SK-N-SH treated with all-trans-retinoic acid at 6 μM for 48 hours (cell line): ENCODE measurements around the gene NPHS1.

Experiments
- ATAC-seq: fragments of 200-7000 bp; cut with Tn5 transposase; 3 replicates; pipeline ENCODE4 v1.9.1; 2020; ENCODE audit warnings: mild to moderate bottlenecking, moderate library complexity
- ARNTL ChIP-seq: fragments of 450-650 bp; formaldehyde crosslinking; IDR thresholded peaks from 2 replicates; pipeline ENCODE4 v1.5.0; 2020; ENCODE audit warnings: low read depth, mild to moderate bottlenecking, moderate library complexity, borderline replicate concordance
- BACH2 ChIP-seq: fragments of 250-450 bp; sonication (Bioruptor Pico); IDR thresholded peaks from 2 replicates; pipeline ENCODE4 v1.9.0; 2021; ENCODE audit warnings: mild to moderate bottlenecking, borderline replicate concordance
- CSDC2 ChIP-seq: fragments of 250-450 bp; sonication (Bioruptor Pico); IDR thresholded peaks from 2 replicates; pipeline ENCODE4 v1.5.0; 2020; ENCODE audit warnings: mild to moderate bottlenecking, moderate library complexity
- ESRRG ChIP-seq: fragments of 250-450 bp; sonication (Bioruptor Pico); IDR thresholded peaks from 2 replicates; pipeline ENCODE4 v1.6.1; 2021; ENCODE audit warnings: mild to moderate bottlenecking
- GLIS3 ChIP-seq: fragments of 250-450 bp; sonication (Bioruptor Pico); IDR thresholded peaks from 2 replicates; pipeline ENCODE4 v1.5.0; 2020; ENCODE audit warnings: mild to moderate bottlenecking, moderate library complexity
- ISL1 ChIP-seq: fragments of 250-450 bp; sonication (Bioruptor Pico); IDR thresholded peaks from 2 replicates; pipeline ENCODE4 v2.1.2; 2022; ENCODE audit warnings: mild to moderate bottlenecking, moderate library complexity
- OSR1 ChIP-seq: fragments of 250-450 bp; sonication (Bioruptor Pico); IDR thresholded peaks from 2 replicates; pipeline ENCODE4 v1.8.0; 2022; ENCODE audit warnings: moderate library complexity, mild to moderate bottlenecking, inconsistent platforms
- PPARA ChIP-seq: fragments of 250-450 bp; sonication (Bioruptor Pico); IDR thresholded peaks from 2 replicates; pipeline ENCODE4 v1.5.0; 2020; ENCODE audit warnings: mild to moderate bottlenecking, borderline replicate concordance
- RARB ChIP-seq: fragments of 250-450 bp; sonication (Bioruptor Pico); IDR thresholded peaks from 2 replicates; pipeline ENCODE4 v1.8.0; 2021; ENCODE audit warnings: mild to moderate bottlenecking, moderate library complexity
- SNAI2 ChIP-seq: fragments of 250-450 bp; sonication (Bioruptor Pico); IDR thresholded peaks from 2 replicates; pipeline ENCODE4 v1.5.0; 2020; ENCODE audit warnings: mild to moderate bottlenecking, moderate library complexity
- TCF4 ChIP-seq: fragments of 250-450 bp; sonication (Bioruptor Pico); IDR thresholded peaks from 2 replicates; pipeline ENCODE4 v1.8.0; 2021; ENCODE audit warnings: mild to moderate bottlenecking, moderate library complexity, borderline replicate concordance
- TOX ChIP-seq: fragments of 250-450 bp; sonication (Bioruptor Pico); IDR thresholded peaks from 2 replicates; pipeline ENCODE4 v1.8.0; 2021; ENCODE audit warnings: mild to moderate bottlenecking, moderate library complexity, borderline replicate concordance
- ZC3H10 ChIP-seq: fragments of 250-450 bp; sonication (Bioruptor Pico); IDR thresholded peaks from 2 replicates; pipeline ENCODE4 v1.5.1; 2021; ENCODE audit warnings: mild to moderate bottlenecking, moderate library complexity
- ZFP3 ChIP-seq: fragments of 250-450 bp; sonication (Bioruptor Pico); IDR thresholded peaks from 2 replicates; pipeline ENCODE4 v1.5.0; 2020; ENCODE audit warnings: mild to moderate bottlenecking, moderate library complexity
- ZFP30 ChIP-seq: fragments of 450-650 bp; formaldehyde crosslinking; IDR thresholded peaks from 2 replicates; pipeline ENCODE4 v1.5.0; 2022; ENCODE audit warnings: mild to moderate bottlenecking, moderate library complexity
- ZNF565 ChIP-seq: fragments of 450-650 bp; formaldehyde crosslinking; conservative IDR thresholded peaks from 2 replicates; pipeline ENCODE4 v1.5.0; 2020; ENCODE audit warnings: low read depth, mild to moderate bottlenecking, moderate library complexity
- ZNF70 ChIP-seq: fragments of 450-650 bp; formaldehyde crosslinking; IDR thresholded peaks from 2 replicates; pipeline ENCODE4 v1.5.0; 2020; ENCODE audit warnings: mild to moderate bottlenecking, moderate library complexity
- TF ChIP-seq, protein P1 (sequence below): fragments of 250-450 bp; sonication (Bioruptor Pico); IDR thresholded peaks from 2 replicates; pipeline ENCODE4 v1.5.1; 2020; ENCODE audit warnings: low read depth, mild to moderate bottlenecking, moderate library complexity
- TF ChIP-seq, protein P2 (sequence below): fragments of 250-450 bp; sonication (Bioruptor Pico); IDR thresholded peaks from 2 replicates; pipeline ENCODE4 v1.8.0; 2020; ENCODE audit warnings: mild to moderate bottlenecking, moderate library complexity, borderline replicate concordance
- TF ChIP-seq, protein P3 (sequence below): fragments of 250-450 bp; sonication (Bioruptor Pico); IDR thresholded peaks from 2 replicates; pipeline ENCODE4 v1.5.0; 2020; ENCODE audit warnings: mild to moderate bottlenecking, moderate library complexity
- TF ChIP-seq, protein P4 (sequence below): fragments of 250-450 bp; sonication (Bioruptor Pico); IDR thresholded peaks from 2 replicates; pipeline ENCODE4 v1.5.1; 2021; ENCODE audit warnings: mild to moderate bottlenecking, moderate library complexity

Gene NPHS1

DNA sequence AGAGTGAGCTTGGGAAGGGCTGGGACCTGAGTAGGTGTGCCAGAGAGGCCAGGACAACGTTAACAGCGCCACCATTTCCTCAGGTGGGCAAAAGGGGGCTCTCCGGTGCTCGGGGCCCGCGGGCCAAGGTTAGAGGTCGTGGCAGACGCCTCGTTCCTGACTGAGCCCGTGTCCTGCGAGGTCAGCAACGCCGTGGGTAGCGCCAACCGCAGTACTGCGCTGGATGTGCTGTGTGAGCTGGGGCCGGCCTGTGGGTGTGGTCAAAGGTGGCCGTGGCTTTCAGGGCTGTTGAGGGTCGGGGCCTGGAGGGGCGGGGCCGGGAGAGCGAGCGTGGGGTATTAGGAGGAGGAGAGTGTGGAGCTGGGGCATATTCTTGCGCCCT is 8.1 kb upstream of the NPHS1 start:
- ATAC-seq, result no peak
- TF ChIP-seq ZFP30 (CRISPR knock-in tag) (no peak), PPARA (CRISPR knock-in tag) (no peak), ESRRG (no peak), ISL1 (CRISPR knock-in tag) (no peak), RARB (CRISPR knock-in tag) (no peak), ZNF565 (CRISPR knock-in tag) (no peak), TOX (CRISPR knock-in tag) (no peak), CSDC2 (CRISPR knock-in tag) (no peak)
- TF ChIP-seq, protein P1, sequence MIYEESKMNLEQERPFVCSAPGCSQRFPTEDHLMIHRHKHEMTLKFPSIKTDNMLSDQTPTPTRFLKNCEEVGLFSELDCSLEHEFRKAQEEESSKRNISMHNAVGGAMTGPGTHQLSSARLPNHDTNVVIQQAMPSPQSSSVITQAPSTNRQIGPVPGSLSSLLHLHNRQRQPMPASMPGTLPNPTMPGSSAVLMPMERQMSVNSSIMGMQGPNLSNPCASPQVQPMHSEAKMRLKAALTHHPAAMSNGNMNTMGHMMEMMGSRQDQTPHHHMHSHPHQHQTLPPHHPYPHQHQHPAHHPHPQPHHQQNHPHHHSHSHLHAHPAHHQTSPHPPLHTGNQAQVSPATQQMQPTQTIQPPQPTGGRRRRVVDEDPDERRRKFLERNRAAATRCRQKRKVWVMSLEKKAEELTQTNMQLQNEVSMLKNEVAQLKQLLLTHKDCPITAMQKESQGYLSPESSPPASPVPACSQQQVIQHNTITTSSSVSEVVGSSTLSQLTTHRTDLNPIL (CRISPR knock-in tag), result no peak
- TF ChIP-seq, protein P2, sequence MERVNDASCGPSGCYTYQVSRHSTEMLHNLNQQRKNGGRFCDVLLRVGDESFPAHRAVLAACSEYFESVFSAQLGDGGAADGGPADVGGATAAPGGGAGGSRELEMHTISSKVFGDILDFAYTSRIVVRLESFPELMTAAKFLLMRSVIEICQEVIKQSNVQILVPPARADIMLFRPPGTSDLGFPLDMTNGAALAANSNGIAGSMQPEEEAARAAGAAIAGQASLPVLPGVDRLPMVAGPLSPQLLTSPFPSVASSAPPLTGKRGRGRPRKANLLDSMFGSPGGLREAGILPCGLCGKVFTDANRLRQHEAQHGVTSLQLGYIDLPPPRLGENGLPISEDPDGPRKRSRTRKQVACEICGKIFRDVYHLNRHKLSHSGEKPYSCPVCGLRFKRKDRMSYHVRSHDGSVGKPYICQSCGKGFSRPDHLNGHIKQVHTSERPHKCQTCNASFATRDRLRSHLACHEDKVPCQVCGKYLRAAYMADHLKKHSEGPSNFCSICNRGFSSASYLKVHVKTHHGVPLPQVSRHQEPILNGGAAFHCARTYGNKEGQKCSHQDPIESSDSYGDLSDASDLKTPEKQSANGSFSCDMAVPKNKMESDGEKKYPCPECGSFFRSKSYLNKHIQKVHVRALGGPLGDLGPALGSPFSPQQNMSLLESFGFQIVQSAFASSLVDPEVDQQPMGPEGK (CRISPR knock-in tag), result no peak

DNA sequence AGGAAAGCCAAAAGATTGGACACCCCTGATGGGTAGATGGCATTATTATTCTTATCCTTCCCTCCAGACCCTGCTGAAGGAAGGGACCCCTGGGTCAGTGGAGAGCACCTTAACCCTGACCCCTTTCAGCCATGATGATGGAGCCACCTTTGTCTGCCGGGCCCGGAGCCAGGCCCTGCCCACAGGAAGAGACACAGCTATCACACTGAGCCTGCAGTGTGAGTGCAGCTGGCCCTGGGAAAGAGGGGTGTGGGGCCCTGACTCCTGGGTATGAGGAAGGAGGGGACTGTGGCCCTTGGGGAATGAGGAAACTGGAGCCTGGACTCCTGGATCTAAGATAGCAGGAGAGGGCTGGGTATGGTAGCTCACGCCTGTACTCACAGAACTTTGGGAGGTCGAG is 7.1 kb upstream of the NPHS1 start:
- no peak for TF ChIP-seq ZFP3 (CRISPR knock-in tag)
- no peak for TF ChIP-seq RARB (CRISPR knock-in tag)
- no peak for TF ChIP-seq PPARA (CRISPR knock-in tag)
- TF ChIP-seq, all 23 proteins: peak for 0
- no peak for ATAC-seq

DNA sequence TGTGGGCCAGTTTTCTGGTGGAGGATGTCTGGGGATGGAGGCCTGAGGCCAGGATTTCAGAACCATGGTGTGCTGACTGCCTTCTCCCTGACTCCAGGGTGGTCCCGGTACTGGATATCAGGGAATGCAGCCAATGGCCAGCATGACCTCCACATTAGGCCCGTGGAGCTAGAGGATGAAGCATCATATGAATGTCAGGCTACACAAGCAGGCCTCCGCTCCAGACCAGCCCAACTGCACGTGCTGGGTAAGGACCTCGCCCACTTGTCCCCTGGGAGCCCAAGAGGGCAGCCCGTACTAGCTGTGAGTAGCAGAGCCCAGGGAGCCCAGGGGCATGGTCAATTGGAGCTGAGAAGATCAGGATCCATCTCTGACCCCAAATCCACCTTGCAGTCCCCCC is 6.0 kb upstream of the NPHS1 start:
- TF ChIP-seq SNAI2 (CRISPR knock-in tag) (no peak), ISL1 (CRISPR knock-in tag) (no peak), TCF4 (CRISPR knock-in tag) (no peak), BACH2 (no peak), TOX (CRISPR knock-in tag) (no peak), ARNTL (CRISPR knock-in tag) (no peak), ZNF565 (CRISPR knock-in tag) (no peak), OSR1 (CRISPR knock-in tag) (no peak)
- TF ChIP-seq, protein P3, sequence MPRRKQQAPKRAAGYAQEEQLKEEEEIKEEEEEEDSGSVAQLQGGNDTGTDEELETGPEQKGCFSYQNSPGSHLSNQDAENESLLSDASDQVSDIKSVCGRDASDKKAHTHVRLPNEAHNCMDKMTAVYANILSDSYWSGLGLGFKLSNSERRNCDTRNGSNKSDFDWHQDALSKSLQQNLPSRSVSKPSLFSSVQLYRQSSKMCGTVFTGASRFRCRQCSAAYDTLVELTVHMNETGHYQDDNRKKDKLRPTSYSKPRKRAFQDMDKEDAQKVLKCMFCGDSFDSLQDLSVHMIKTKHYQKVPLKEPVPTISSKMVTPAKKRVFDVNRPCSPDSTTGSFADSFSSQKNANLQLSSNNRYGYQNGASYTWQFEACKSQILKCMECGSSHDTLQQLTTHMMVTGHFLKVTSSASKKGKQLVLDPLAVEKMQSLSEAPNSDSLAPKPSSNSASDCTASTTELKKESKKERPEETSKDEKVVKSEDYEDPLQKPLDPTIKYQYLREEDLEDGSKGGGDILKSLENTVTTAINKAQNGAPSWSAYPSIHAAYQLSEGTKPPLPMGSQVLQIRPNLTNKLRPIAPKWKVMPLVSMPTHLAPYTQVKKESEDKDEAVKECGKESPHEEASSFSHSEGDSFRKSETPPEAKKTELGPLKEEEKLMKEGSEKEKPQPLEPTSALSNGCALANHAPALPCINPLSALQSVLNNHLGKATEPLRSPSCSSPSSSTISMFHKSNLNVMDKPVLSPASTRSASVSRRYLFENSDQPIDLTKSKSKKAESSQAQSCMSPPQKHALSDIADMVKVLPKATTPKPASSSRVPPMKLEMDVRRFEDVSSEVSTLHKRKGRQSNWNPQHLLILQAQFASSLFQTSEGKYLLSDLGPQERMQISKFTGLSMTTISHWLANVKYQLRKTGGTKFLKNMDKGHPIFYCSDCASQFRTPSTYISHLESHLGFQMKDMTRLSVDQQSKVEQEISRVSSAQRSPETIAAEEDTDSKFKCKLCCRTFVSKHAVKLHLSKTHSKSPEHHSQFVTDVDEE (CRISPR knock-in tag), result no peak
- TF ChIP-seq, protein P4, sequence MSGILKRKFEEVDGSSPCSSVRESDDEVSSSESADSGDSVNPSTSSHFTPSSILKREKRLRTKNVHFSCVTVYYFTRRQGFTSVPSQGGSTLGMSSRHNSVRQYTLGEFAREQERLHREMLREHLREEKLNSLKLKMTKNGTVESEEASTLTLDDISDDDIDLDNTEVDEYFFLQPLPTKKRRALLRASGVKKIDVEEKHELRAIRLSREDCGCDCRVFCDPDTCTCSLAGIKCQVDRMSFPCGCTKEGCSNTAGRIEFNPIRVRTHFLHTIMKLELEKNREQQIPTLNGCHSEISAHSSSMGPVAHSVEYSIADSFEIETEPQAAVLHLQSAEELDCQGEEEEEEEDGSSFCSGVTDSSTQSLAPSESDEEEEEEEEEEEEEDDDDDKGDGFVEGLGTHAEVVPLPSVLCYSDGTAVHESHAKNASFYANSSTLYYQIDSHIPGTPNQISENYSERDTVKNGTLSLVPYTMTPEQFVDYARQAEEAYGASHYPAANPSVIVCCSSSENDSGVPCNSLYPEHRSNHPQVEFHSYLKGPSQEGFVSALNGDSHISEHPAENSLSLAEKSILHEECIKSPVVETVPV (CRISPR knock-in tag), result no peak
- TF ChIP-seq, protein P2 (CRISPR knock-in tag), result no peak
- ATAC-seq, result no peak

DNA sequence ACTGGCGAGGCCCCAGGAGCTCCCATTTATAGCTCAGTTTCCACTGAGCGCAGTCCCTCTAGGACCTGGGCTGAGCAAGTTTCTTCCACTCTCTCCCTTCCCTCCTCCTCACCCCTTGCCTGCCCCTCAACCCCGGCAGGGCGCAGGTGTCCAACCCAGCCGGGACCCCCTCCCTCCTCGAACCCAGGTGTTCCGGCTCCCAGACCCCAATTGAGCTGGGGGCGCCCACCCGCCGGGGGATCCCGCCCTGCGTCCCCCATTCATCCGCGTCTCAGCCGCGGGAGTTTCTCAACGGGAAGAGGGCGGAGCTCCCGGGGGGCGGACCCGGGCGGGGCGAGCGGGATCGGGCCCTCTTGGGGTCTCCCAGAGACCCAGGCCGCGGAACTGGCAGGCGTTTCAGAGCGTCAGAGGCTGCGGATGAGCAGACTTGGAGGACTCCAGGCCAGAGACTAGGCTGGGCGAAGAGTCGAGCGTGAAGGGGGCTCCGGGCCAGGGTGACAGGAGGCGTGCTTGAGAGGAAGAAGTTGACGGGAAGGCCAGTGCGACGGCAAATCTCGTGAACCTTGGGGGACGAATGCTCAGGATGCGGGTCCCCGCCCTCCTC is 4.3 kb upstream of the NPHS1 start, which contains the start of gene KIRREL2:
Gene KIRREL2, plus strand, starts transcription at position 366 of the 604 bp plus-strand sequence. Its CDS starts 209 bp downstream, at position 575.
- peak; percentile 82 for ATAC-seq
- TF ChIP-seq ZFP3 (CRISPR knock-in tag) (no peak), SNAI2 (CRISPR knock-in tag) (no peak), TOX (CRISPR knock-in tag) (no peak), OSR1 (CRISPR knock-in tag) (no peak), ZNF70 (CRISPR knock-in tag) (no peak), BACH2 (no peak), TCF4 (CRISPR knock-in tag) (no peak), ESRRG (no peak), PPARA (CRISPR knock-in tag) (no peak), GLIS3 (CRISPR knock-in tag) (no peak), ZC3H10 (no peak), RARB (CRISPR knock-in tag) (no peak), CSDC2 (CRISPR knock-in tag) (no peak), ZNF565 (CRISPR knock-in tag) (no peak), ARNTL (CRISPR knock-in tag) (no peak)
- TF ChIP-seq, protein P4 (CRISPR knock-in tag), result no peak
- TF ChIP-seq, protein P1 (CRISPR knock-in tag), result no peak
